Ishikawa (cell line): Measurements from ENCODE around the gene TOMM7.

Experiments
- CEBPB ChIP-seq: IDR thresholded peaks from 2 replicates; pipeline ENCODE4 v1.6.1; 2012
- CREB1 ChIP-seq: IDR thresholded peaks from 2 replicates; pipeline ENCODE4 v1.6.1; 2012; ENCODE audit warnings: low read depth
- EGR1 ChIP-seq: IDR thresholded peaks from 2 replicates; pipeline ENCODE4 v1.6.1; 2012
- EP300 ChIP-seq: IDR thresholded peaks from 2 replicates; pipeline ENCODE4 v1.6.1; 2012; ENCODE audit warnings: borderline replicate concordance
- FOXM1 ChIP-seq: IDR thresholded peaks from 2 replicates; pipeline ENCODE4 v1.6.1; 2012; ENCODE audit warnings: low read depth, borderline replicate concordance
- NFIC ChIP-seq: IDR thresholded peaks from 2 replicates; pipeline ENCODE4 v1.6.1; 2012
- RAD21 ChIP-seq: IDR thresholded peaks from 2 replicates; pipeline ENCODE4 v1.6.1; 2012; ENCODE audit warnings: low read depth
- TAF1 ChIP-seq: IDR thresholded peaks from 2 replicates; pipeline ENCODE4 v1.6.1; 2012; ENCODE audit warnings: low read depth, mild to moderate bottlenecking
- TCF12 ChIP-seq: IDR thresholded peaks from 2 replicates; pipeline ENCODE4 v1.6.1; 2012; ENCODE audit warnings: low read depth
- TEAD4 ChIP-seq: IDR thresholded peaks from 2 replicates; pipeline ENCODE4 v1.6.1; 2012
- YY1 ChIP-seq: IDR thresholded peaks from 2 replicates; pipeline ENCODE4 v1.6.1; 2012; ENCODE audit warnings: low read depth
- ZBTB7A ChIP-seq: IDR thresholded peaks from 2 replicates; pipeline ENCODE4 v1.6.1; 2012; ENCODE audit warnings: low read depth
- TF ChIP-seq, protein P1 (sequence below): IDR thresholded peaks from 2 replicates; pipeline ENCODE4 v1.6.1; 2012; ENCODE audit warnings: low read depth, mild to moderate bottlenecking
- TF ChIP-seq, protein P2 (sequence below): IDR thresholded peaks from 2 replicates; pipeline ENCODE4 v1.6.1; 2012
- TF ChIP-seq, protein P3 (sequence below): IDR thresholded peaks from 2 replicates; pipeline ENCODE4 v1.6.1; 2012

The TOMM7 gene

DNA sequence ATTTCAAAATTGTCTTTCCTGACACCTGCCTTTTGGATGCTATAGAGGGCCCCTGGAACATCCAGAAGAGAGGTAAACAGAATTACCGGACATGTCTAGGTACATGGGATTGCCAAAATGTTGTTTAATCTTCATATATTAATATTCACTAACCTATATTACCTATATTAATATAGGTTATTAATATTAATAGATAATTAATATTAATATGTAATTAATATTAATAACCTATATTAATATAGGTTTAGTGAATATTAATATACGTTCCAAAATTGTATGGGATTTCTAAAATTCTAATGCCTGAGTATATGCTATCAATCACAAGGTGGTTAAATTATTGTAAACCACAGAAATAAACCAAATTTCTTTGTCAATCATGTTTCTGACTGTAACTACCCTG is 17.4 kb downstream of the TOMM7 start:
- TF ChIP-seq RAD21 = no peak
- no peak for TF ChIP-seq FOXM1
- no peak for TF ChIP-seq YY1
- TF ChIP-seq, protein P1, sequence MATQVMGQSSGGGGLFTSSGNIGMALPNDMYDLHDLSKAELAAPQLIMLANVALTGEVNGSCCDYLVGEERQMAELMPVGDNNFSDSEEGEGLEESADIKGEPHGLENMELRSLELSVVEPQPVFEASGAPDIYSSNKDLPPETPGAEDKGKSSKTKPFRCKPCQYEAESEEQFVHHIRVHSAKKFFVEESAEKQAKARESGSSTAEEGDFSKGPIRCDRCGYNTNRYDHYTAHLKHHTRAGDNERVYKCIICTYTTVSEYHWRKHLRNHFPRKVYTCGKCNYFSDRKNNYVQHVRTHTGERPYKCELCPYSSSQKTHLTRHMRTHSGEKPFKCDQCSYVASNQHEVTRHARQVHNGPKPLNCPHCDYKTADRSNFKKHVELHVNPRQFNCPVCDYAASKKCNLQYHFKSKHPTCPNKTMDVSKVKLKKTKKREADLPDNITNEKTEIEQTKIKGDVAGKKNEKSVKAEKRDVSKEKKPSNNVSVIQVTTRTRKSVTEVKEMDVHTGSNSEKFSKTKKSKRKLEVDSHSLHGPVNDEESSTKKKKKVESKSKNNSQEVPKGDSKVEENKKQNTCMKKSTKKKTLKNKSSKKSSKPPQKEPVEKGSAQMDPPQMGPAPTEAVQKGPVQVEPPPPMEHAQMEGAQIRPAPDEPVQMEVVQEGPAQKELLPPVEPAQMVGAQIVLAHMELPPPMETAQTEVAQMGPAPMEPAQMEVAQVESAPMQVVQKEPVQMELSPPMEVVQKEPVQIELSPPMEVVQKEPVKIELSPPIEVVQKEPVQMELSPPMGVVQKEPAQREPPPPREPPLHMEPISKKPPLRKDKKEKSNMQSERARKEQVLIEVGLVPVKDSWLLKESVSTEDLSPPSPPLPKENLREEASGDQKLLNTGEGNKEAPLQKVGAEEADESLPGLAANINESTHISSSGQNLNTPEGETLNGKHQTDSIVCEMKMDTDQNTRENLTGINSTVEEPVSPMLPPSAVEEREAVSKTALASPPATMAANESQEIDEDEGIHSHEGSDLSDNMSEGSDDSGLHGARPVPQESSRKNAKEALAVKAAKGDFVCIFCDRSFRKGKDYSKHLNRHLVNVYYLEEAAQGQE = no peak
- no peak for TF ChIP-seq ZBTB7A
- TF ChIP-seq NFIC = no peak
- no peak for TF ChIP-seq CREB1

DNA sequence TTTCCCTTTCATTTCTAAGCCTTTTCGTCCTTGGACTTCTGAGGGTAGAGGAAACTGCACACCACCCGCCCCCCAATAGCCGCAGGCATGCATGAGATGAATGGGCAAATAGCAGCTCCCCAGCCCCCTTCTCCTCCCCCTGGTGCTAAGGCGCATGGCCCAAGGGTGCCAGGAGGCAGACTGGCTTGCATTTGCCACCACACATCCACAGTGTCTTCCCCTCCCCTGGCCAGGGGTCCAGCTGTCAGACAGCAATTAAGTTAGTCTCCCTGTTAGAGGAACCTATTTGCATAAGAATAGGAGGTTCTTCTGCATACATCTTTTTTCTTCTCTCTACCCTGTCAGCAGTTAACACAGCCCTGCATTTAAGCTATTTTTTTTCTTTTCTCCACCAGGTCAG is 20.2 kb downstream of the TOMM7 start:
- TF ChIP-seq, protein P2, sequence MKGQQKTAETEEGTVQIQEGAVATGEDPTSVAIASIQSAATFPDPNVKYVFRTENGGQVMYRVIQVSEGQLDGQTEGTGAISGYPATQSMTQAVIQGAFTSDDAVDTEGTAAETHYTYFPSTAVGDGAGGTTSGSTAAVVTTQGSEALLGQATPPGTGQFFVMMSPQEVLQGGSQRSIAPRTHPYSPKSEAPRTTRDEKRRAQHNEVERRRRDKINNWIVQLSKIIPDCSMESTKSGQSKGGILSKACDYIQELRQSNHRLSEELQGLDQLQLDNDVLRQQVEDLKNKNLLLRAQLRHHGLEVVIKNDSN = no peak
- TF ChIP-seq FOXM1 (no peak), TEAD4 (no peak), EGR1 (no peak), RAD21 (no peak), CEBPB (no peak), TAF1 (no peak)
- TF ChIP-seq, protein P1 = no peak

DNA sequence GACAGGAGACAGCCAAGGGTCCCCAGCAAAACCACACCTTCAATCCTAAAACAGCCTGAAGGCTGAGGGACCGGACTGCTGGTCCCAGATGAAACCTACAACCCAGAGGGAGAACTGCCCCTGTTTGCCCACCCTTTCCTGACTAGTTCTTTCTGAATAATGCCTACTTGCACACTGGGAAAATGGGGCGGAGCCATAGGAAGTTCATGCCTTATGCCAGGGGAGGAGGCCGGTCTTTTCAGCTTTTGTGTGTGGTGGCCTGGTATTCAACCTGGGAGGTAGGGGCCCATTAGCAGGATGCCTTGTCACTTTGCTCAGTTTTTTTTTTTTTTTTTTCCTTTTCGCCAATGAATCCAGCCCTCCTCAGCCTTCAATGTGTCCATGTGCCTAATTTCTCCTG is 20.7 kb downstream of the TOMM7 start:
- TF ChIP-seq TCF12 = no peak
- TF ChIP-seq, protein P1 = no peak
- no peak for TF ChIP-seq EP300
- TF ChIP-seq NFIC = no peak
- no peak for TF ChIP-seq CEBPB
- TF ChIP-seq EGR1 = no peak
- TF ChIP-seq YY1 = no peak
- TF ChIP-seq, protein P2 = no peak
- no peak for TF ChIP-seq TEAD4
- TF ChIP-seq CREB1 = no peak
- TF ChIP-seq TAF1 = no peak

DNA sequence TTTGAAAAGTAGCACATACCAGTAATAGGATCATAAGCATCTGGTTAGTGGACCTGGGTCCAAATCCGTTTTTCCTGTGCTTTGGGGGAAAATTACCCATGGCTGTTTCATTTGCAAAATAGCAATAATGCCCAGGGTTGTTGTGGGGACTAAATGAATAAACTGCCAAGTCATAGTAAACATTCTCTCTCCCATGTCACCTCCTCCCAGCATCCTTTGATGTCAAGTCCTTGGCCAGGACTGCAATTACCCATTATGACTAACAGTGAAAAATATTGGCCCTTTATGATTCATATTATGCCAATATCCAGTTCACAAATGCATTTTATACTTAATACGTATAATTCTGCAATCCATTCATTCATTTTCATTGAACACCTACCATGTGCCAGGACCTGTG is 23.0 kb downstream of the TOMM7 start:
- no peak for TF ChIP-seq EP300
- TF ChIP-seq, protein P3, sequence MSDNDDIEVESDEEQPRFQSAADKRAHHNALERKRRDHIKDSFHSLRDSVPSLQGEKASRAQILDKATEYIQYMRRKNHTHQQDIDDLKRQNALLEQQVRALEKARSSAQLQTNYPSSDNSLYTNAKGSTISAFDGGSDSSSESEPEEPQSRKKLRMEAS = no peak
- TF ChIP-seq TEAD4 = no peak
- TF ChIP-seq ZBTB7A = no peak
- no peak for TF ChIP-seq RAD21
- no peak for TF ChIP-seq EGR1
- no peak for TF ChIP-seq FOXM1
- no peak for TF ChIP-seq YY1
- TF ChIP-seq, protein P2 = no peak
- no peak for TF ChIP-seq TCF12
- no peak for TF ChIP-seq CREB1
- TF ChIP-seq, protein P1 = no peak
- no peak for TF ChIP-seq CEBPB
- TF ChIP-seq NFIC = no peak
- no peak for TF ChIP-seq TAF1
